MG63 (cell line): Measurements from ENCODE around the gene UBE2H. TPM values are rescaled to one million over a fixed set of nuclear protein-coding genes. Genes with fewer than 3 reads are reported as not detected.

Experiments
- DNase-seq: peaks from one replicate; pipeline ENCODE4 v3.0.0-alpha.2; 2020
- H3K27me3 ChIP-seq: fragments of 250-450 bp; sonication (Bioruptor Pico); 2 replicates; pipeline ENCODE4 v1.5.1; 2020; ENCODE audit warnings: mild to moderate bottlenecking, moderate library complexity
- H3K36me3 ChIP-seq: fragments of 250-450 bp; sonication (Bioruptor Pico); 2 replicates; pipeline ENCODE4 v1.5.1; 2020; ENCODE audit warnings: mild to moderate bottlenecking, moderate library complexity
- H3K4me3 ChIP-seq: fragments of 250-450 bp; sonication (Bioruptor Pico); 2 replicates; pipeline ENCODE4 v1.5.1; 2020; ENCODE audit warnings: mild to moderate bottlenecking, moderate library complexity
- H3K9me3 ChIP-seq: fragments of 250-450 bp; sonication (Bioruptor Pico); 2 replicates; pipeline ENCODE4 v1.5.1; 2020; ENCODE audit warnings: mild to moderate bottlenecking, moderate library complexity
- total RNA-seq: library from RNA; depleted of rRNA; stranded (reverse); fragments of >200 nt; shearing (Covaris generic); gene quantifications from 2 replicates; pipeline ENCODE4 v1.2.3, GENCODE V29; 2014; ENCODE audit warnings: low replicate concordance

UBE2H gene
- total RNA-seq, 1 experiment from 2014 or later: 21.2 TPM

- no peak overlapping the region for H3K4me3 ChIP-seq
- no peaks in the 10 kb centered on the region for H3K9me3 ChIP-seq
- no peaks in the 10 kb centered on the region for H3K27me3 ChIP-seq
- no peak for DNase-seq
- no peaks in the 10 kb centered on the region; the same call in 1 of the 2 replicates for H3K36me3 ChIP-seq
These were observed 3.3 kb upstream of the UBE2H start for GRCh38 chr7:129955993-129956543.

- H3K9me3 ChIP-seq: no peaks in the 10 kb centered on the region
- peak; percentile 23 for DNase-seq
- H3K27me3 ChIP-seq: no peaks in the 10 kb centered on the region
- peaks cover 4% of the 10 kb centered on the region for H3K36me3 ChIP-seq
- peak overlapping the region; percentile 68 for H3K4me3 ChIP-seq
These were observed 591 bp downstream of the UBE2H start for GRCh38 chr7:129952086-129952652.

- no peaks in the 10 kb centered on the region for H3K9me3 ChIP-seq
- DNase-seq: no peak
- H3K27me3 ChIP-seq: no peaks in the 10 kb centered on the region
- peaks cover 6% of the 10 kb centered on the region for H3K36me3 ChIP-seq
- H3K4me3 ChIP-seq: peak overlapping the region; percentile 68
These were observed 1.3 kb downstream of the UBE2H start for GRCh38 chr7:129951226-129952085.

DNA sequence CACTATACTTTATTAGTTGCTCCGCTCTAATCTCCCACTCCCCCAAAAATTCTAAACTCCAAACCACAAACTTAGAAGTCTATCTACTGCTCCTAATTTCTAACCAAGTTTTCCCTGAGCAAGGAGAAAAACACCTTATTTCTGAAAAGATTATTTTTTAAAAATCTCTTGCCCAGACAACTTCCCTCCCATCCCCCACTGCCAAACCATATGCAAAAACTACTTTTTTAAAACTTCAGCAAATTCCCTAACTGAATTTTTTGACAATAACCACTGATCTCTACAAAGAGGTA is 1.9 kb downstream of the UBE2H start:
- Histone ChIP-seq H3K36me3 (peaks cover 10% of the 10 kb centered on the region), H3K9me3 (no peaks in the 10 kb centered on the region), H3K4me3 (peak overlapping the region; percentile 68), H3K27me3 (no peaks in the 10 kb centered on the region)
- DNase-seq: no peak

DNA sequence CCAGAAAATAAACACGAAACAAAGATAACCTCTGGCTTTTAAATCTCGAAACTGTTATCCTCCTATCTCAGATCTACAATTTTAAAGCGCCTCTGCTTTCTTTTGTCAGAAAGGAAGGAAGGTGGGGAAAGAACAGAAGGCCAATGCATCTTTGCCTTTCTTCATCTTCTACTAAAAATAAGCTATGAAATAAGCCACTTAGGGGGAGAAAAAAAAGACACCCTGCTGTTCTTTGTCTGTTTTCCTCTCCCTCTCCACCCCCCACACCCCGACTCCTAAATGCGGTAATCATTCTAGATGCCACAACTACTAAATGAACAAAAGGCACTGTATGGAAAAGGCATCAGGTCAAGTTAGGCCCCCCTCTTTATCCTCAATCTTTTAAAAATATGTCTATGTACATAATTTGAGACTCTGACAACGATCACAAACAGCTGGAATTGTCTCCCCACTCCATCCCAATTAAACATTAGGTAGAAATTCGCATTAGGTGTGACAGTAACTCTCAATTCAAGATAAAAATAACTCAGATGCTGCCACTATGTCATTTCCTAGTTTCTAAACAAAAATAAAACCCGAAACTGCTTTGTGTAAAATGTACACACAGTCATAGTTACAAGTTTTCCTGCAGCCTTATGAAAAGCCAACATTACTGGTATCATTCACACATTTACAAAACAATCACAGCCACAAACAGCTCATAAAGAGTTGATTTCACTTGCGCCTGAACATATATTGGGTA is 2.4 kb downstream of the UBE2H start:
- DNase-seq: no peak
- Histone ChIP-seq H3K27me3 (no peaks in the 10 kb centered on the region), H3K9me3 (no peaks in the 10 kb centered on the region), H3K36me3 (peaks cover 10% of the 10 kb centered on the region), H3K4me3 (peak overlapping the region; percentile 68)

DNA sequence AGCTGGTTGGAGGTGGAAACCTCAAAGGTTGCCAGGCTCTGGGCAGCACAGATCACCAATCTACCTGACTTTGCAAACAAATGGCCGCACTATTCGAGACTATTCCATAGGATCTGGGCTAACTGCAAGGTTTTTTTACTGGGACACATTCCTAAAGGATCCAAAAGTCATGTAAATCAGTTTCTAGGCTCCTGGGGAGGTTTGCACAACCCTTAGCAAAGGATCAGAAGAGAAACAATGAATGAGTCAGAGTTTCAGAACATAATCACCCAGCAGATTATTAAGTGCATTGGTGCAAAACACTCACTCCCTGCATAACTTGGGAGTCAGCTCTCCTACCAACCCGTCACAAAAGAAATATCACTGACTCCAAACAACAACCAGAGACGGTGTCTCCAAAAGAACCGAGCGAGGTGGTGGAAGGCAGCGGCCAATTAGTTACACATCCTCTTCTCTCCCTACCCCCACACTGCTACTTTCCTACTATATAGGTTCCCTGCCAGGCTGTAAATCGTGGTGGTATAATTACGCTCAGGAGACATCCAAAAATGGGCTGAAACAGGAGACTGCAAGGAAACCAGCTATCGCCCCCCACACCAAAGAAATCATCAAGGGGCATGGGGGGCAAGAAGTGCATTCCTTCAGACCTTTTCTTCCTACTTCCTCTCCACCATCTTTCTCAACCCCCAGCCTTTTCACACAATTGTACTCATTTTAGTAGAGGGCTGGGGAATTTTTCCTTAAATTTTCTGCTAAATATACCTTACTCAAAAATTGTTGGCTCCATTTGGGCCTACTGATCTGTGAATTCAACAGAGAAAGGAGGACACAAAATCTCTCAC is 3.2 kb downstream of the UBE2H start:
- Histone ChIP-seq H3K36me3 (peaks cover 14% of the 10 kb centered on the region), H3K9me3 (no peaks in the 10 kb centered on the region), H3K4me3 (peak overlapping the region; percentile 68), H3K27me3 (no peaks in the 10 kb centered on the region)
- DNase-seq: peak; percentile 15

- H3K4me3 ChIP-seq: peak overlapping the region; percentile 68
- no peaks in the 10 kb centered on the region for H3K27me3 ChIP-seq
- no peaks in the 10 kb centered on the region for H3K9me3 ChIP-seq
- peaks cover 16% of the 10 kb centered on the region for H3K36me3 ChIP-seq
- peak; percentile 76 for DNase-seq
These were observed 3.9 kb downstream of the UBE2H start for GRCh38 chr7:129948877-129949291.

DNA sequence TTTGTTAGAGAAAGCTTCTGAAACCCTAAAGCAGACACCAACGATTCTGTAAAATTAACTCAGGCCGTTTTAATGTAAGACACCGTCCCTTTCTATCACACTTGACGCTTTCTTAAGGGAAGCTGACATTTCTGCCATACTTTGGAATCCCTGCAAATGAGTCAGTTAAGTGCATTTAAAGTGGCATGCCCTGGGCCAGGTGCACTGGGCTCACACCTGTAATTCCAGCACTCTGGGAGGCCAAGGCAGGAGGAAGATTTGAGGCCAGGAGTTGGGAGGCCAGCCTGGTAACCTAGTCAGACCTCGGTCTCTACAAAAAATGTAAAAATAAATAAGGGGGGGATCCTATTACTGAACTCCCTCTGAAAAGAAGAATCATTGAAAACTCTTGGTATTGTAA is 4.4 kb downstream of the UBE2H start:
- H3K27me3 ChIP-seq: no peaks in the 10 kb centered on the region
- peaks cover 20% of the 10 kb centered on the region for H3K36me3 ChIP-seq
- no peak overlapping the region for H3K4me3 ChIP-seq
- no peak for DNase-seq
- H3K9me3 ChIP-seq: no peaks in the 10 kb centered on the region

DNA sequence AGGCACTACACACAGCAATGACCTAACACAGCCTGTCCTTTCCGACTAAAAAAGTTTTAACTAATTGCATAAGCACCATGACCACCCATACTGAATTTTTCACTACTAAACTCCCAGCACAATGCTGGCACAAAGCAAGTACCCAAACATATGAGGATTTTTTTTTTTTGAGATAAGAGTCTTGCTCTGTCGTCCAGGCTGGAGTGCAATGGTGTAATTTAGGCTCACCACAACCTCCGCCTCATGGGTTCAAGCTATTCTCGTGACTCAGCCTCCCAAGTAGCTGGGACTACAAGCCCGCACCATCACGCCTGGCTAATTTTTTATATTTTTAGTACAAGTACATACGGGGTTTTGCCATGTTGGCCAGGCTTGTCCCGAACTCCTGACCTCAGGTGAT is 5.1 kb downstream of the UBE2H start:
- no peak overlapping the region for H3K4me3 ChIP-seq
- DNase-seq: no peak
- H3K9me3 ChIP-seq: no peaks in the 10 kb centered on the region
- peaks cover 27% of the 10 kb centered on the region for H3K36me3 ChIP-seq
- H3K27me3 ChIP-seq: no peaks in the 10 kb centered on the region

DNA sequence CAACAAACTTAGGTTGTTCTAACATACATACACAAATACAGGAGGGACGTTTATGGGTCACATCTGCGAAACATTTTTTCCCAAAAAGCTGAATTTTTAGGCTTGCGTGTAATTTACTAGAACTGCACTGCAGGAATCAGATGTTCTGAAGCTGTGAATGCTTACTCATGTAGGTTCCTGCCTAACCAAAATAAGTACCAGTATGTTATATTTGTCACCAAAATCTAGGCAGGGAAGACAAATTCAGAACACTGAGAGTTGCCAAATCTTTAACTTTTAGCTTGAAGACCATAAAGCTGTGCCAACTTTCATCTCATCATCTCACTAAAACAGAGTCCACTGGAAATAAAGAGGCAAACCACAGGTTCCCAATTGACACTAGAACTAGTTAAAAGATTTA is 5.7 kb downstream of the UBE2H start:
- Histone ChIP-seq H3K27me3 (no peaks in the 10 kb centered on the region), H3K36me3 (peaks cover 27% of the 10 kb centered on the region), H3K9me3 (no peaks in the 10 kb centered on the region), H3K4me3 (no peak overlapping the region)
- no peak for DNase-seq

GRCh38 chr7:129946282-129946681 is 6.5 kb downstream of the UBE2H start:
- Histone ChIP-seq H3K36me3 (peaks cover 27% of the 10 kb centered on the region), H3K27me3 (no peaks in the 10 kb centered on the region), H3K9me3 (no peaks in the 10 kb centered on the region), H3K4me3 (no peak overlapping the region)
- DNase-seq: no peak

DNA sequence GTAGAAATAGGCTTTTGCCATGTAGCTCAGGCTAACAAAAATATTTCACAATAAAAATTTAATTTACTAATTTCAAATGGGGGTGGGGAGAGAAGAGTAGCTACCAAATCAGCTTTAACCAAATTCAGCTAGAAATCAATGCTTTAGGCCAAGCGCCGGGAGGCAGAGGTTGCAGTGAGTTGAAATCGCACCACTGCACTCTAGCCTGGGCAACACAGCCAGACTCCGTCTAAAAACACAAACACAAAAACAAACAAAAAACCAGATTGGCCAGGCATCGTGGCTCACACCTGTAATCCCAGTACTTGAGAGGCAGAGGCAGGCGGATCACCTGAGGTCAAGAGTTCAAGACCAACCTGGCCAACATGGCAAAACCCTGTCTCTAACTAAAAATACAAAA is 9.4 kb downstream of the UBE2H start:
- Histone ChIP-seq H3K9me3 (no peaks in the 10 kb centered on the region), H3K36me3 (peaks cover 25% of the 10 kb centered on the region), H3K27me3 (no peaks in the 10 kb centered on the region), H3K4me3 (no peak overlapping the region)
- DNase-seq: no peak

DNA sequence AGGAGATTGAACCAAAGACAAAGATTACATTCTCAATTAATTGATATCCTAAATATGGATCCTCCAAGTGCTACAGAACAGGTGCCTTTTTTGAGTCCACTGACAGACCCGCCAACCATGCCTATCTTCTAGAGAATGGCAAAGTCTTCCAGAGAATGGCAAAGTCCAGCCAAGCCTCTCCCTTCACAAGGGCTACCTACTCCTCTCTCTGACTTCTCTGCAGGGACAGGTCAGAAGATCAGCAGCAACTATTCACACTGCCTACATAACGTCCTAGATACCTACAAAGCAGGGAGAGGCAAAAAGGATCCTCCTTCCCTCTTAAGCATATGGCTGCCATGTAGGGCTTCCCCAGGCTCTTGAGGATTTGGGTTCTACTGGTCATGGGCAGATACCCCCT is 12.4 kb downstream of the UBE2H start:
- H3K4me3 ChIP-seq: no peak overlapping the region
- no peaks in the 10 kb centered on the region for H3K9me3 ChIP-seq
- no peaks in the 10 kb centered on the region for H3K27me3 ChIP-seq
- no peak for DNase-seq
- peaks cover 17% of the 10 kb centered on the region for H3K36me3 ChIP-seq

DNA sequence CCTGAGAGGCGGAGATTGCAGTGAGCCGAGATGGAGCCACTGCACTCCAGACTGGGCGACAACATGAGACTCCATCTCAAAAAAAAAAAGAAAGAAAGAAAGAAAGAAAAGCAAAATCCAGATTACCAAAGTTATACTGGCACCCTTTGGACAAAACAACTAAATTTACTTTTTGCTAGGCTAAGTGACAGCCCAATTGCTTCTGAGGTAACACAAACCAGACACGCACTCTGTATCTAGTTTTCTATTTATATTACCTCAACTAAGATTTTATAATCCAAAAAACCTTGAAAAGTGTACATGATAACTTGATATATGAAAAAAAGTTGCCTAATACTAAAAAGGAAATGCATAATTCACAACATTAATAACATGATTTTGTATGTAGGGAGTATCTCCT is 12.9 kb downstream of the UBE2H start:
- Histone ChIP-seq H3K36me3 (peaks cover 16% of the 10 kb centered on the region), H3K9me3 (no peaks in the 10 kb centered on the region), H3K27me3 (no peaks in the 10 kb centered on the region), H3K4me3 (no peak overlapping the region)
- DNase-seq: no peak

GRCh38 chr7:129933627-129934026 is 19.1 kb downstream of the UBE2H start:
- no peaks in the 10 kb centered on the region for H3K27me3 ChIP-seq
- no peak overlapping the region for H3K4me3 ChIP-seq
- DNase-seq: no peak
- H3K36me3 ChIP-seq: peaks cover 5% of the 10 kb centered on the region
- H3K9me3 ChIP-seq: no peaks in the 10 kb centered on the region

DNA sequence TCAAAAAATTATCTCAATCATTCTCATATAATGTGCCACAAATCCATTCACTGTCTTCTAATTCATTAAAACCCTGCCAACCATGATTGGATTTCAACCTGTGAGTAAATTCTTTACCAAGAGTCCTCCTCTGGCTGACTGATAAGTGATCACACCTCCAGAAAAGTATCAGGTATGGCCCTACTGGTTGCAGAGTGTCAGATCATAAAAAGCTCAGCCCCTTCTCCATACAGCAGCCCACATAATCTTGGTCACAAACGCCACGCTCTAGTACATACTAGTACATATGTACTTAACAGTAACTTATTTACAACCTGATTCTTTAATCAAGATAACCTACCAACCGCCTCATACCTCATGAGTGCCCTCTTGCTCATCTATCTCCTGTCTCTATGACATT is 26.1 kb downstream of the UBE2H start:
- no peak for DNase-seq
- Histone ChIP-seq H3K36me3 (peaks cover 12% of the 10 kb centered on the region), H3K4me3 (no peak overlapping the region), H3K27me3 (no peaks in the 10 kb centered on the region), H3K9me3 (no peaks in the 10 kb centered on the region)
